Measurements from ENCODE around the gene TMIGD2. TPM values are rescaled to one million over a fixed set of nuclear protein-coding genes. Genes with fewer than 3 reads are reported as not detected.
A peak's percentile ranks its signal among the peaks of the same experiment; 100 is the strongest.

TMIGD2 gene
- total RNA-seq, 6 experiments from 2014 or later, result 0.24 to 0.32 TPM; not detected in 4

DNA sequence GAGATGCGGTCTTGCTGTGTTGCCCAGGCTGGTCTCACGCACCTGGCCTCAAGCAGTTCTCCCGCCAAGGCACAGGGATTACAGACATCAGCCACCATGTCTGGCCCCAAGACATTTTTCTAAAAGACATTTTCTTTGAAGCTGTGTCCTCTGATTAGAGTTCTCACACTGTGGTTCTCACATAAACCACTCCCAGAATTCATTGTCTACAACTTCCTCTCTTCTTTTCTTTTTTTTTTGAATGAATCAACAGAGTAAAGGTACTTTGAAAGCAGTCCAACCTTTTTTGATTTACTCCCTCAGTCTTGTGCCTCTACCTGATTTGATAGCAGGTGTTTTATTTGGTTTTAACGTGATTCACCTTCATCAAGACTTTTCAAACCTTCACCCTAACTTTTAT, 37.4 kb downstream of the TMIGD2 start:
- Histone ChIP-seq H3K27ac (no peak overlapping the region), H3K4me1 (peaks cover 0 to 21% (median 8%) of the 10 kb centered on the region in 4 donors), H3K9me3 (no peaks in the 10 kb centered on the region), H3K36me3 (peaks cover 0 to 50% (median 5%) of the 10 kb centered on the region in 4 donors), H3K27me3 (no peaks in the 10 kb centered on the region), H3K4me3 (no peak overlapping the region)
- 60% methylated on average over 4 of the region's 4 CpGs for WGBS (ENCODE audit: insufficient coverage, low coverage, low lambda C conversion rate, missing lambda C conversion rate)
- intact Hi-C loops (cut with DNase I), result loop anchor here in 1 of 2 donors (5.0 to 10.0 kb wide), 2 partner anchors 97 to 230 kb away; no protein-coding TSS in a partner anchor
- no peak for TF ChIP-seq POLR2A (IDR thresholded peaks at IDR 0.05)
- TF ChIP-seq, protein P1, sequence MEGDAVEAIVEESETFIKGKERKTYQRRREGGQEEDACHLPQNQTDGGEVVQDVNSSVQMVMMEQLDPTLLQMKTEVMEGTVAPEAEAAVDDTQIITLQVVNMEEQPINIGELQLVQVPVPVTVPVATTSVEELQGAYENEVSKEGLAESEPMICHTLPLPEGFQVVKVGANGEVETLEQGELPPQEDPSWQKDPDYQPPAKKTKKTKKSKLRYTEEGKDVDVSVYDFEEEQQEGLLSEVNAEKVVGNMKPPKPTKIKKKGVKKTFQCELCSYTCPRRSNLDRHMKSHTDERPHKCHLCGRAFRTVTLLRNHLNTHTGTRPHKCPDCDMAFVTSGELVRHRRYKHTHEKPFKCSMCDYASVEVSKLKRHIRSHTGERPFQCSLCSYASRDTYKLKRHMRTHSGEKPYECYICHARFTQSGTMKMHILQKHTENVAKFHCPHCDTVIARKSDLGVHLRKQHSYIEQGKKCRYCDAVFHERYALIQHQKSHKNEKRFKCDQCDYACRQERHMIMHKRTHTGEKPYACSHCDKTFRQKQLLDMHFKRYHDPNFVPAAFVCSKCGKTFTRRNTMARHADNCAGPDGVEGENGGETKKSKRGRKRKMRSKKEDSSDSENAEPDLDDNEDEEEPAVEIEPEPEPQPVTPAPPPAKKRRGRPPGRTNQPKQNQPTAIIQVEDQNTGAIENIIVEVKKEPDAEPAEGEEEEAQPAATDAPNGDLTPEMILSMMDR (IDR thresholded peaks at IDR 0.05), result no peak
- no peak for ATAC-seq
- no peak for DNase-seq

DNA sequence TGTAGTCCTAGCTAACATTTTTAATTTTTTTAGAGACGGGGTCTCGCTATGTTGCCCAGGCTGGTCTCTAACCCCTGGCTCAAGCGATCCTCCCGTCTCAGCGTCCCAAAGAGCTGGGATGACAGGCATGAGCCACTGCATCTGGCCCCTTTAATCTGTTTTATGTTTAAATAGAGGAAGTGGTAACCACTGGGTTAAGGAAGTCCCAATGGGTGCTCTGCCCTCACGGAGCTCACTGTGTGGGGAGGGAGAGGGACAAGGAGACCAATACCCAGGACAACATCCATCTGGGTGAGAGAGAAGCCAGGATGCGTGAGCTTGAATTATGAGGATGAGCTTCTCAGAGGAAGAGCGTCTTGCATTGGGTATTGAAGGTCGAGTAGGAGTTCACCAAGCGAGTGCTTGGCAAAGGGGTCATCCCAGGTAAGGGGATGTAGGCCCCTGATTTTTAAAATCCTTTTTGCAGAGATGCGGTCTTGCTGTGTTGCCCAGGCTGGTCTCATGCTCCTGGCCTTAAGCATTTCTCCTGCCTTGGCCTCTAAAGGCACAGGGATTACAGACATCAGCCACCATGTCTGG, 41.5 kb downstream of the TMIGD2 start:
- peak in 1 of 4 donors; percentile 23 for ATAC-seq
- Histone ChIP-seq H3K9me3 (no peaks in the 10 kb centered on the region), H3K27me3 (no peaks in the 10 kb centered on the region), H3K36me3 (peaks cover 0 to 67% (median 9%) of the 10 kb centered on the region in 4 donors), H3K27ac (no peak overlapping the region), H3K4me3 (no peak overlapping the region), H3K4me1 (no peaks in the 10 kb centered on the region)
- no peak for DNase-seq
- WGBS (ENCODE audit: insufficient coverage, low coverage, low lambda C conversion rate, missing lambda C conversion rate), result 87% methylated on average over 7 of the region's 11 CpGs
- intact Hi-C loops (cut with DNase I), result loop anchor here in 1 of 2 donors (10.0 kb wide), 1 partner anchor 234 kb away; no protein-coding TSS in a partner anchor
- no peak for TF ChIP-seq POLR2A (IDR thresholded peaks at IDR 0.05)
- TF ChIP-seq, protein P1 (IDR thresholded peaks at IDR 0.05), result no peak

DNA sequence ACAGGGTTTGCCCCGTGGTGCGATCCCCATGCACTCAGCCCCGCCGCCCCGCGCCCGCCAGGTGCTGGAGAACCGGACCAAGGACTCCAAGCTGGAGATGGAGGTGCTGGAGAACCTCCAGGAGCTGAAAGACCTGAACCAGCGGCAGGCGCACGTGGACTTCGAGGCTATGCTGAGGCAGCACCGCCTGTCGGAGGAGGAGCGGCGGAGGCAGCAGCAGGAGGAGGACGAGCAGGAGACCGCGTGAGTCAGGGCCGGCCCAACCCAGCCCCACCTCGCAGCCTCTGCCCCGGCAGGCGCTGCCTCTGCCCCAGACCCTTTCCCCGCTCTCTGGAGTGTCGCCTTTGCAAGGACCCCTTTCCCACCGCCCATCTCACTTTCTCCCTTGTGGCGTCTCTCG, 44.0 kb downstream of the TMIGD2 start:
- Histone ChIP-seq H3K4me3 (no peak overlapping the region), H3K27me3 (no peaks in the 10 kb centered on the region), H3K4me1 (no peaks in the 10 kb centered on the region), H3K27ac (no peak overlapping the region), H3K36me3 (peaks cover 0 to 79% (median 22%) of the 10 kb centered on the region in 4 donors), H3K9me3 (no peaks in the 10 kb centered on the region)
- 80% methylated on average over 1 of the region's 28 CpGs for WGBS (ENCODE audit: insufficient coverage, low coverage, low lambda C conversion rate, missing lambda C conversion rate)
- ATAC-seq, result peak in 2 of 4 donors; percentile 16 to 17
- no peak for DNase-seq
- intact Hi-C loops (cut with DNase I), result no loop called here
- TF ChIP-seq, protein P1 (IDR thresholded peaks at IDR 0.05), result no peak
- no peak for TF ChIP-seq POLR2A (IDR thresholded peaks at IDR 0.05)

DNA sequence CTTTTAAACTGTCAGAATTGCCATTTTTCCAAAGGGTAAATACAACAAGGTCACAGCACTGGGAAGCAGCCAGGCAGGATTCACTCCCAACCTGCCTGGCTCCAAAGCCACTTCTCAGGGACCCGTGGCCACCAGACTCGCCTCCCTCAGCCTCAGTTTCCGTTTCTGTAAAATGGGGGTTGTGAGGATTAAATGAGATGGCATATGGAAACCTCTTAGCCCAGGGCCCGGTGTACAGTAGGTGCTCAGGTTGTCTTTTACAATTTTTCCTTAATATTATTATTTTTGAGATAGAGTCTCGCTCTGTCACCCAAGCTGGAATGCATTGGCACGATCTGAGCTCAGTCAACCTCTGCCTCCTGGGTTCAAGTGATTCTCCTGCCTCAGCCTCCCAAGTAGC, 45.2 kb downstream of the TMIGD2 start:
- Histone ChIP-seq H3K9me3 (no peaks in the 10 kb centered on the region), H3K27me3 (no peaks in the 10 kb centered on the region), H3K4me1 (no peaks in the 10 kb centered on the region), H3K27ac (no peak overlapping the region), H3K36me3 (peaks cover 0 to 80% (median 22%) of the 10 kb centered on the region in 4 donors), H3K4me3 (no peak overlapping the region)
- no peak for ATAC-seq
- TF ChIP-seq, protein P1 (IDR thresholded peaks at IDR 0.05), result no peak
- 81% methylated on average over 6 of the region's 6 CpGs for WGBS (ENCODE audit: insufficient coverage, low coverage, low lambda C conversion rate, missing lambda C conversion rate)
- intact Hi-C loops (cut with DNase I), result no loop called here
- DNase-seq, result no peak

Measured in right lobe of liver (tissue), 6 donors.